HG03196 (cell line): Measurements from ENCODE around the gene GFAP.

ENCODE experiments used
- ATAC-seq: cut with Tn5 transposase; IDR thresholded peaks from one replicate; pipeline ENCODE4 v1.9.1; 2021; ENCODE audit not compliant: unreplicated experiment

Gene GFAP

DNA sequence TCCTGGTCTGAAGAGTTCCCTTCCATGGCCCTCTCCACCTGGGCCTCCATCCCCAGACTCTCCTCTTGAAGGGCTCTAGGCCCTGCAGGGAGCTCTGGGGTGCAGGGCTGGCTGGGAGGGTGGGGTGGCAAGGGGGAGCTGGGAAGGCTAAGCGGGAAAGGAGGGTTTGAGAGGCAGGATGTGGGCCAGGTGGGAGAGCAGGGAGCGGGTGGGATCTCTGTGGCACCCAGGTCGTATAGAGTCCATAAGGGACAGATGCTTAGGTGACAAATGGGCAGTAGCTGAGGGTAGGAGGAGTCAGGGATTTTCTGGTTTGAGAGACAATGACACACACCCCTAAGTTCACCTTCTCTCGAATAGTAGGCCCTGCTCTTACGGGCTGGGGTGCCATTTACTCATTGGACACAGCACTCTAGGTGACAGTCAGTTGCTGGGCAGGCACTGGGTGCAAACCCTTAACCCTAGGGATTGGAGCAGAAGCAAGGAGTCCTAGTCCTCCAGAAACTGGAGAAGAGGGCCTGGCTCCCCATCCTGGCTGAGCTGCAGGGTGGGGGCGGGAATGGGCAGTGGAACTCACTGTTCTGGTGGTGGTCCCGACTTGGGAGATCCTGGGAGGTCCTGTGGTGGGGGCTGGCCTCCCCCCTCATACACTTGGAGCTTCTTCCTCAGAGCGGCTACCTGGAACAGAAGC, 16.9 kb upstream of the GFAP start:
- no peak for ATAC-seq

DNA sequence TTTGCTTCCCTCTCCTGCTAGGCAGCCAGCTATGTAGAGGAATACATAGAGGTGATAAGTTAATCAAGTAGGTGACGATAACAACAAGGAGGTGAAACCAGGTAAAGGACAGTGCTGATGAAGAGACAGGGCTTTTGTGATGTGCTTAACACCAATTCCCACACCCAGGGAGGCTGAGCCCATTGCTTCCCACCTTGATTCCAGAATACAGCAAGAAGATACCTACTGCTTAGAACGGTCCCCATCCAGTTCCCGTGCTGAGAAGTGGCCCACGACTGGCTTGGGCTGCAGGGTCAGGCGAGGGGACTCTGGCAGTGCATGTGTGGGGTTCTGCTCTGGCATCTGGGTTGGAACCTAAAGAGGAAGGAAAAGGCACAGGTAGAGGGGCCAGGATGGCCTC, 16.1 kb upstream of the GFAP start:
- no peak for ATAC-seq

DNA sequence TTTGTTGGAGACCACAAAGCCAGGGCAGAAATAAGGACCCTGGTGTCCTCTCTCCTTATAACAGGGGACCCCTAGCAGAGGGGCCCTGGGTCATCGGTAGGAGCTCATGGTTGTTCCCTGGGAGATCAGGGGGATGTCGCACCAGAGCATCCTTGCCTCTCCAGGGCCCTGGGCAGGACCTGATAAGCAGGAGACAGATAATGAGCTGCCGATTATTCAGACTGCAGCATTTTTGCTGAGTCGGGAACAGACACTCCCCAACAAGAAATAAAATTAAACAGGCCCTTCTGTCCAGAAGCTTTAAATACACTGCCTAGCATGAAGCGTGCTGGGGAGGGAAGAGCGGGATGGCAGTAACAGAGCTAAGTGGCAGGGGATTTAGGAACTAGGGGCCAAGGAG, 15.4 kb upstream of the GFAP start:
- ATAC-seq: no peak

DNA sequence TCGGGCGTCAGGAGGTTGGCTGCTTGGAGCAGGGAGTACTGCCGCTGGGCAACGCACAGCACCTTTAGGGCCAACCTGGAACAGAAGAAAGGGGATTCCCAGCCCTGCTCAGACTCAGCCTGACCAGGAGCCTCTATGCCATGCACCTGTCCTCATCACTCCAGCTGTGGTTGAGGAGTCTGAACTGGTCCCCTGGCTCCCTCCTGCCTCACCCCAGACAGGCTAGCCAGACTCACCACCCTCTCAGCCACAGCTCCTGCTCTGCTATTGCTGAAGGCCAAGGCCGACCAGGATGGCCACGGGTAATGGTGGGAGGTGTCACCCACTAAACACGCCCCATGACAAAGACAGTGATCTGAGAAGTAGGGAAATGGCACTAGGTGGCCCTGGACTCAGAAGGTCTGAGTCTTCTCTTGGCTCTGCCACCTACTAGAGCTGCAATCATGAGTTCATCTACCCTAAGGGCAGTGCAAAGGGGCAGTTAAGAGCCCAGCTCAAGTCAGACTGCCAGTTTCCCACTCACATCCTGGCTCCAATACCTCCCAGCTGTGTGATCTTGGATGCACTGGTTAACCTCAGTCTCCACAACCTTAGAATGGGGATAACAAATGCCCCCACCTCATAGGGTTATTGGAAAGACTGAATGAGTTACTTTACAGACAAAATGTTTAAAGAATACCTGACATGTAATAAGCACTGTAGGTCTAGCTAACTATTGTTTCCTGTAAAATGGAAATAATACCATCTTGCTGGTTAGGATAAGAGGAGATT, 13.8 kb upstream of the GFAP start:
- ATAC-seq: no peak

DNA sequence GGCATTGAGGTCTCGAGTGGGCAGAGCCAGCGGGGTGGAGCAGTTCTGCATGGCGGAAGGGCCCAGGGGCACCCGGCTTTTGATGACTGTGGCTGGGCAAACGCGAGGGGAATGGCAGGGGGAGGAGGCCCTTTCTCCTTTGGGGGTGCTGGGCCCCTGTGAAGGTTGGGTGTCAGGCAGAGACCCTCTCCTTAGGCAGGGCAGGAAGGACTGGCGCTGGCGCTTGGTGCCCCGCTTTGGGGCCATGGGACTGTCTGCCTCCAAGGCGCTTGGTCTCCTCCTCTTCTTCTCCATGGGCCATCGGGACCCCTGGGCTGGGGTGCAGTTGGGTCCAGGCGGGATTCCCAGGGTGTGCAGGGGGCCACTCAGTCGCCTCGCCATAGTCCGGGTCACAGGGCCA, 12.8 kb upstream of the GFAP start:
- no peak for ATAC-seq

DNA sequence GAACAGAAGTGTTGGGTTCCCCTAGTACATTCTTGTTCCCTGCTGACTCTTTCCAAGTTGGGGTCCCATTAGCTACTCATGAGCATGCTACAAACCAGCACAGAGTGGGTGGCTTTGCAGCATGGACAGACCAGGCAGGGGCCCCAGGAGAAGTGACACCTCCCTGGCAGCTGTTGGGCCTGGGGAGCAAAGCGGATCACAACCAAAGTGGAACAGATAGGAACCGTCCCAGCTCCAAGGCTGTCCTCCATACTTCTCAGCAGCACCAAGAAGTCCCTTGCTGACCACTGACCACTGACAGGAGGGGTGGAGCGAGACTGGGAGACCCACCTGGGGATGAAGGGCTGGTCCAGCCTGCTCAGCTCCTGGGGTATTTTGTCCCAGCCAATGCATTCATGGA, 12.4 kb upstream of the GFAP start:
- no peak for ATAC-seq

DNA sequence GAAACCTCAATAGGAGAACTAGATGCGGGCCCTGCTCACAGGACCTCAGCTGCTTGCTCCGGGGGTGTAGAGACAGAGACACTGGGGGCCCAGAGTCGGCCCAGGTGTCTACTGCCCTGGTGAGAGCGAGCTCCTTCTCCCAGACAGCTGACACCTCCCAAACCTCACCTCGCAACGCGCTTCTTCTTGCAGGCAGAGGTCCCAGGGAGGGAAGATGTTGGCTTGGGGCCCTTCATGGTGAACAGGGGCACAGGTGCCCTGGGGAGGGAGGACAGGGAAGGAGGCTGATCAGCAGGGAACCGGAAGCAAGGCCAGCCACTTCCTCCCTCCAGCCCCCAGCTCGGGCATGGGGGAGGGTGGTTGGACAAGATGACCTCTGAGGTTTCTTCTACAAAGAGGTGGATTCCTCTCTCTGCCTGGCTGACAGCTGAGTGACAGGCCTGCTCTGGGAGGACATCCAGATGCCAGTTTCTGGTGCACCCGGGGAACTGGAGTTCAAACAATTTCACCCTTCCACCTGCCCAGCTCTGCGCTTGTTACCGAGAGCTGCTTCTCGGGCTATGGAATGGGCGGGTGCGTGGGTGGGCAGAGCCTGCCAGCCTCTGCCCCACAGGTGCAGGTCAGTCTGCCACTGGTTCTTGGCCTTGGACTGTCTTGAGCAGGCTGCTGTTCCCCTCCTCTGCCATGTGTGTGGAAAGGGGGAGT, 11.7 kb upstream of the GFAP start:
- no peak for ATAC-seq

DNA sequence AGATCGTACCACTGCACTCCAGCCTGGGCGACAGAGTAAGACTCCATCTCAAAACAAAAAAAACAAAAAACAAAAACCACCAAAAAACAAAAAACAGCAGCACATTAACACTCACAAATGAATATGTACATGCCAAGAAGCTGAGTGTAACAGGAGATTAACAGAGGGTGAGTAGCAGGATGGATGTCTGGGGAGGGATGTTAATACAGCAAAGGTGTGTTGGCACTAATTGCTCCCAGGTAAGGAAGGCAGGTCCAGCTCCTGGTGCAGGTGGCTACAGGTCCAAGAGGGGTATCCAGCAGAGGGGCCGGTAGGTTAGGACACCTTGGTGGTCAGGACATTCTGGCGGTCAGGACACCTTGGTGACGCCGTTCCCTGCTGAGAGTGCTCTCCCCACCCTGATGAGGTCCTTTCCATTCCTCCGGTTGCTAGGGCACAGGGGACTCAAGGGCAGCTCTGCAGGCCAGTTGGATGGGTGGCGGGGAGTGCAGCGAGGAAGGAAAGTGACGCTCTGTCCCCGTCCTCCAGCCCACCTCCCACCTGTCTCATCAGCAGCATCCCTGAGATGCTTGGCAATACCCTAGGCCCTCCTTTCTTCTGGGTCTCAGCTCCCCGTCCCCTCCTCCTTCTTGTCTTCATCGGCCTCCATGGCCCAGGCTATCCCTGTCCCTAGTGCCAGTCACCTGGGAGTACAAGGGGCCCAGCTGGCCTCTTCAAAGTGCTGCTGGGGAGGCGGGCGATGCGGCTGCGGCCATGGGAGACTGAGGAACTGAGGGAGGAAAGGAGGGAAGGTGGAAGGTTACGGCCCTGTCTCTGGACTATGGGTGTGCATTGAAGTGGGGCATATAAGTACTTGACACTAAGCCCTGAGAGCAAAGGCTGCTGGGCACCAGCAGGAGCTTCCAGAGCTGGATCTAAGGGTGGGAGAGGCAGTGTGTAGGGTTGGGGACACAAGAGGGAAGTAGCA, 10.7 kb upstream of the GFAP start:
- ATAC-seq: no peak

DNA sequence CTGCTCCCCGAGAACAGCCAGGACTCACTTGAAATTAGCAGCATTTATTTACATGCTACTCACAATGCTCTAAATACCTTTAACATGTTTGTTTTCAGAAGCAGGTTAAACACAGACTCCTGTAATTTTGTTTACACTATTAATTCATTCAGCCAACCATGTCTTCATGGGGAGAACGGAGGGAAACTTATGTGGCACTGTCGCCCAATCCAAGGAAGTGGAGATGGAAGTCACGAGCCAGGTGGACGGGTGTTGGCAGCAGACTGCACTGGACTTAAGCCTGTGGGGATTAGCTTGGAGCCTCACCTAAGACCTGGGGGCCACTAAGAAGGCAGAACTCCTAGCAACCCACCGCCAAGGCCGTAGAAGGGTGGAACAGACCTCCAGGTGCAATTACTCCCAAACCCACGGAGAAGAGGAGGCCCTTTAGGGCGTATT, 8.8 kb upstream of the GFAP start:
- no peak for ATAC-seq

DNA sequence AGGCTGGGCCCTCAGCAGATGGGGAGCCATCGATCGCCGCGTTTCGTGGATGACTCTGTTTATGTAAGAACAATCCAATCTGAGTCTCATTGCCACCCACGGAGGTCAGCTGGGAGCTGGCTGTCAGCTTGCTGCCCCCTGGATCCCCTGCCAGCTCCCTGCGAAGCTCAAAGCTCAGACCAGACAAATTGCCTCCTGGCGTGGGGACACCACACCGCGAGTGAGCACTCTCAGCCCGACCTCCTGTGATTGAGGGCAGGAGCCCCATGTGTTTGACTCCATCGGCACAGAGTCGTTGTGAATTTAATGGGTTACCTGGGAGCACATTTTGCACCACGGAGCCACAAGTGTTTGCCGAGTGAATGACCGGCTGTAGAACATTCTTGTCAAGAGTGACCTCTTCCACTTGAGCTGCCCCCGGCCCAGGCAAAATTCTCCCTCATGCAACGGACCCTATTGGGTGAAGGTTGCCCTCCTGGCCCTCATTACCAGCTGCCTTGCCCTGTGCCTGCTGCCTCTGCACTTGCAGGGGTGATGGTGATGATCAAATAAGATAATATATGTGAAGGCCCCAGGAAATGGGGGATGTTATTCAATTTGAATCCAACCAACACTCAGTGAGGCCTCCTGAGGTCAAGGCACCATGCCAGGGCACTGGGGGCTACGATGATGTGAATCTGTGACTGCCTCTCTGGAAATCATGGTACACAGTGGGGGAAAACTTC, 7.6 kb upstream of the GFAP start:
- ATAC-seq: no peak

DNA sequence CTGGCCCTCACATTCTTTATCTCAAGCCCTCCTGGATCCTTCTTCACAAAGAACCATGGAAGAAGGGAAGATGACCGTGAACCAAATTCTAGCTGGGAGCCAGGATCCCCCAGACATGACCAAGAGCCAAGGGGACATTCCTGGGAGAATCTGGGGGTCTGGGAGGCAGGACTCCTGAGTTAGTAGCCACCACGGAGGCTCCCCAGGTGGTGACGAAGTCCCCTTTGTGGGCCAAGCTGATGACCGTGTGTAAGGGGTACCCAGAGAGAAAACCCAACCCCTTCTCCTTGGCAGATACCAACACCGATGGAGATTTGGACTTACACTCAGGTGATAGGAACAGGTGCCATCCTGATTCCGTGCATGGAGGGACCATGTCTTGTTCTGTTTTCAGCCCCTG, 6.8 kb upstream of the GFAP start:
- ATAC-seq: no peak

DNA sequence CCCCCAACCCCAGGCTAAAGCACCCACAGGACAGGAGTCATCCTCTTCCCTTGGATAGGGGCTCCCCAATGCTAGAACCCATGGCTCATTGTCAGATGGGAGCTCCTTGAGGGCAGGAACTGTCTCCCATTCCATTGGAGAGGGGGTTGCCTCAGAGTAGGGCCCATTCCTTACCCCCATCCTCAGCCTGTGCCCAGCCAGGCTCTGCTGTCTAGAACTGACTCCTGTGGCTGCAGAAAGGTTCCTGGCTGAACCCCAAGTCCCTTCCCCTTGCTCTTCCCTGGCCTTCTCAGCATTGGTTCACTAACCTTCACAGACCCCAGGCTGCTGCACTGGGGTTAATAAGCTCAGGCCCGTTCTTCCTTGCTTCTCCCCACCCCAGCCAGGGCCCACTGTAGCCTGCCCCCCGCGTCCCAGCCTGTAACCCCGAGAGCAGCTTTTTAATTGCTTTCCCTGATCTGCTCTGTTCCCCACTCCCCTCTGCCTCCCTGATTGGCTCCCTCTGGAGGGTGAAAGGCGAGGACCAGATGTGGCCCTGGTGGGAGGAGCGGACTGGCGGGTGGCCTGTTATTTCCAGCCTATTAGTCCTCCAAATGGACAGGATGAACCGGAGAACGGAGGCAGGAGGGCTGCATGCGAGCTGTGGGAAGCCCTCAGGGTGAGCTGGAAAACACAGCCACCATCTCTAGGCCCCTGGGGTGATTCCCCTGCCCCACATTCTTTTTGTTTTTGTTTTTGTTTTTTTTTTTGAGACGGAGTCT, 6.0 kb upstream of the GFAP start:
- no peak for ATAC-seq

DNA sequence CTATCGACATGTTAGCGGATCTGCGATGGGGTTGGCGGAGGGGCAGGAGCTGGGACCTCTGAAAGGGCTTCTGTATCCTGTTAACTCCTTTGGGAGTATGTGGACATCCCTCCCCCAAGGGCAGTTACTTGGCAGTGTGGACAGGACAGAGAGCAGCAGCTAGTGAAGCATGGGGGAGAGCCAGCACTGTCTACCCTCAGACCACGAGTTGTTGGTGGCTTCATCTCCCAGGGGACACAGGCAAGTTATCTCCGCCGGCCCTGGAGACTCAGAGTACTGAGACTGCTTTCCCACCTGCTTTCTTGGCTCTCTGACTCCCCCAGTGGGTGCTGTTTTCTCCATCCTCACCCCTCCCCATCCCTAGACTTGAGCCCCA, 5.3 kb upstream of the GFAP start:
- ATAC-seq: no peak

DNA sequence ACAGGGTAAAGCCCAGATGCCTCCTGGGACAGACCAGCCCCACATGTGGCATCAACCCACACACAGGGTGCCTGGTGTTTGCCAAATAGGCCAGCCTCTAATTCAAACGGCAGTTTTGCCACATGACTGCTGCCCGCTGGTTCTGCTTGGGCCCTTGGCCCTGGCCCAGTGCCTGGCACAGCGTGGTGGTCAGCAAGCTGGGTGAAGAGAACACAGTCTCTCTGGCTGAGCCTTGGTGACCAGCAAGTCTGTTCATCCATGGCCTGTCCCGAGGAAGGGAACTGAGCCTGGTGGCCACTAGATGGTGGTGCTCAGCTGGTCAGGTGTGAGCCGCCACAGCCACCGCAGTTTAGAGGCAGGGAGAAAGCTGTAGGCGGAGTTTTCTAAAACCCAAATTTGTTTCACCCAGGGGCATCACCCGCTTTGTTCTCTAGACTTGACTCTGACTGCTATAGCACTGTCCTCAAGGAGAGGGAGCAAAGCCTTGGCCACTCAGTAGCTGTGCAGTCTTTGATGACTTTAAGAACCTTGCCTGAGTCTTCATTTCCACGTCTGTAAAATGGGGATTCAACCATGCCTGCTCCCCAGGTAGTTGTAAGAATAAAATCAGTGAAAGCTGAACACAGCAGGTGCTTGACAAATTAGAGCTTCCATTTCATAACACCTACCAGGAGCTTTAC, 4.7 kb upstream of the GFAP start:
- ATAC-seq: peak; percentile 70

DNA sequence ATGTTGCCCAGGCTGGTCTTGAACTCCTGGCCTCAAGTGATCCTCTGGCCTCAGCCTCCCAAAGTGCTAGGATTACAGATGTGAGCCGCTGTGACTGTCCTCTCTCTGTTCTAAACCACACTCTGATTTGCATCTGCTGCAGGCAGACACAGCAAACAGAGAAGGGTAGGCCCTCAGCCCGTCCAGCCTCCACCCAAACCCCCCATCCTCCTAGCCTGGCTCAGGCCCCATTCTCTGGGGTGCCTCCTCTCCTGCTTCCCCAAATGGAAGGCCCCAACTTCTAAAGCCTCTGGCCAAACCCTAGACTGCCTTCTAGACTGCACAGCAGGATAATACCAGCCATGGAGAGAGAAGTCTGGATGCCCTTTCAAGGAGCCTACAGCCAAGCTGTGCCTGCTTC, 4.1 kb upstream of the GFAP start:
- ATAC-seq: no peak

DNA sequence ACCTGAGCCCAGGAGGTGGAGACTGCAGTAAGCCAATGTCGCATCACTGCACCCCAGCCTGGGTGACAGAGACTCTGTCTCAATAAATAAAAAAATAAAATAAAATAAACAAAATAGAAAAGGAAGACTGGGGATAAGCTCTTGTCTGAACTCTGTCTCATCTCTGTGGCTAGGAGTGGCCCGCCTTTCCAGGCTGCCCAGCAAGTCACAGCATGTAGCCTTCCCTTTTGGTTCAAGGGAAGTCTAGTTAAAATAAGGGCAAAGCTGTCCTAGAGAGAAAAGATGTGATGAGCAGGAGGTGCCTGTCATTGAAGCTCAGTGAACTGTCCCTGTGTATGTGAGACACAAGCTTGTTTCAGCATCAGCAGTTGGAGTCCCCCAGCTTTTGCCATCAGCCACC, 2.7 kb upstream of the GFAP start:
- no peak for ATAC-seq

DNA sequence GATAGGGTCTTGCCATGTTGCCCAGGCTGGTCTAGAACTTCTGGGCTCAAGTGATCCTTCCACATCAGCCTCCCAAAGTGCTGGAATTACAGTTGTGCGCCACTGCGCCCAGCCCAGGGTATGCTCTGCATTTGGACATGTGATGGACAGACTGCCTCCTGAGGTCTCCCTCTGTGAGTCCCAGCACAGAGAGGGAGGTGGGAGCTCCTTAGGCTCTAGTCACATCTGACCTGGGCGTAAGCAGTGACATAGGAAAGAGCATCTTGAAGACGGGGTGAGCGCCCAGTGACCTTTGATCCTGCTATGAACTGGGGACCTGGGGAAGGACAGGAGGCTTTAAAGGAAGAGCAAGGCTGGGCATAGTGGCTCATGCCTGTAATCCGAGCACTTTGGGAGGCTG, 2.2 kb upstream of the GFAP start:
- no peak for ATAC-seq

DNA sequence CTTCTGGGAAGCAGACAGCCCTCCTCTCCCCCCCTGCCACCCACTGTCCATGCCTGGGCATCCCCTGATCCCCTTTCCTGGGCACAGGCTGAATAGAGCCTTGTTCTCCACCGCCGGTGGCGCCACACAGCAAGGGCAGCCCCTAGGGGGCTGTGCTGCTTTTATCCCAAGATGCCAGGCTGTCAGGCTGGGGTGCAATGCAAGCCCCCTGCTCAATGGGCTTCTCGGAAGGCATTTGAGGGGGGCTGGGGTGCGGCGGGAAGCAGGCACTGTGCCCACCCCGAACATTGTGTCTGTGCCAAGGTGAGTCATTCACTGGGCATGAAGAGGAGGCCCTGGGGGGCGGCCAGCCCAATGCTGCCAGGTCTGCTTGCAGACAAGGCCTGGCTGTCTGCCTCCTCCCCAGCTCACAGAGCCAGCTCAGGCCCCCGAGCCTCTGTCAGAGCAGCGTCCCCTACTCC, 1.5 kb upstream of the GFAP start:
- no peak for ATAC-seq
